ENCODE data around the gene PRR19.
A peak's percentile ranks its signal among the peaks of the same experiment; 100 is the strongest.

PRR19 gene, protein sequence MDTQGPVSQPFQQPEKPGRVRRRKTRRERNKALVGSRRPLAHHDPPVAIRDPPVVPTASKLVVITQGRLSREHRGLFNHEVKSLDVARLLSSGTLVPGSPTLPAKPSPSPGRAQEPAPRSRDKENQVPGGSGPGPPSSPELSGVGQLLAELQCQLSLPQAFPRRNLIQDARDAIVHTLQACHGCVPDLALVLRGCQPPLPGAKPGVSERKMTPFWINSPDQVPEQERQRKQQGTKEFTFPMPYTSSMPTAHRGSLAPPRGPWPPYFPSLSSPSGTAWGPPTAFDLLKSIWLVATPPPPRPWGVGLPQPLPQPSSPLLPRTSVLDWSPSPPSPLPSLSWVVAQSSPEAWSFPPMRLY

DNA sequence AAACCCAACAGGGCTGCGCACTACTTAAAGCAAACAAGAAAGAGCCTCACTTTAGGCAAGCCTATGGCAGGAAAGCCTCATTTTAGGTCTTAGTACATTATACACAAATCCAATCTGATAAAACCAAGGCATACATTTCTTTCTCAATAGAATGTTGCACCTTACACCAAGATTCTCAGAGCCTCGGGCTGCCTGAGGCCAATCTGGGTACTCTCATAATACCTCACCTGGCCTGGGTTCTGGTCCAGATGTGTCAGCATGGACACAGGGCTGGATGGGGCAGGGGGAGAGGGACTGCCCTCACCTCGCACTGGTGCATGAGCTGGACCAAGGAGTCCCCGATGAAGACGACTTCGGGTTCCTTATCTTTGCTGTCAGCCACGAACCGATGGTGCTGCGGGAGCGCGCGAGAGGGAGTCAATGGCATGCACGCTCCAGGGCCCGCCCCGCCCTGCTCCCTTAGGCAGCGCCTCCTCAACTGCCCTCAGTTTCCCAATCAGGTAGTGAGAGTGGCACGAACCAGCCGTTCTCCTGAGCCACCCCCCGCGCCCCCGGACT lies at the start of gene PRR19:
Gene PRR19, plus strand, starts transcription at position 487 of the 558 bp plus-strand sequence. CDS start 7,453 bp downstream, outside the sequence.
- TF ChIP-seq, protein P1, sequence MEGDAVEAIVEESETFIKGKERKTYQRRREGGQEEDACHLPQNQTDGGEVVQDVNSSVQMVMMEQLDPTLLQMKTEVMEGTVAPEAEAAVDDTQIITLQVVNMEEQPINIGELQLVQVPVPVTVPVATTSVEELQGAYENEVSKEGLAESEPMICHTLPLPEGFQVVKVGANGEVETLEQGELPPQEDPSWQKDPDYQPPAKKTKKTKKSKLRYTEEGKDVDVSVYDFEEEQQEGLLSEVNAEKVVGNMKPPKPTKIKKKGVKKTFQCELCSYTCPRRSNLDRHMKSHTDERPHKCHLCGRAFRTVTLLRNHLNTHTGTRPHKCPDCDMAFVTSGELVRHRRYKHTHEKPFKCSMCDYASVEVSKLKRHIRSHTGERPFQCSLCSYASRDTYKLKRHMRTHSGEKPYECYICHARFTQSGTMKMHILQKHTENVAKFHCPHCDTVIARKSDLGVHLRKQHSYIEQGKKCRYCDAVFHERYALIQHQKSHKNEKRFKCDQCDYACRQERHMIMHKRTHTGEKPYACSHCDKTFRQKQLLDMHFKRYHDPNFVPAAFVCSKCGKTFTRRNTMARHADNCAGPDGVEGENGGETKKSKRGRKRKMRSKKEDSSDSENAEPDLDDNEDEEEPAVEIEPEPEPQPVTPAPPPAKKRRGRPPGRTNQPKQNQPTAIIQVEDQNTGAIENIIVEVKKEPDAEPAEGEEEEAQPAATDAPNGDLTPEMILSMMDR (conservative IDR thresholded peaks at IDR 0.05; ENCODE audit: control insufficient read depth, insufficient read depth, low read depth, low read length): no peak
- peak within 1 kb of the TSS; percentile 64 for H3K4me3 ChIP-seq (ENCODE audit: control insufficient read depth, low read depth, low read length)
- no peak for DNase-seq (ENCODE audit: low read depth)

DNA sequence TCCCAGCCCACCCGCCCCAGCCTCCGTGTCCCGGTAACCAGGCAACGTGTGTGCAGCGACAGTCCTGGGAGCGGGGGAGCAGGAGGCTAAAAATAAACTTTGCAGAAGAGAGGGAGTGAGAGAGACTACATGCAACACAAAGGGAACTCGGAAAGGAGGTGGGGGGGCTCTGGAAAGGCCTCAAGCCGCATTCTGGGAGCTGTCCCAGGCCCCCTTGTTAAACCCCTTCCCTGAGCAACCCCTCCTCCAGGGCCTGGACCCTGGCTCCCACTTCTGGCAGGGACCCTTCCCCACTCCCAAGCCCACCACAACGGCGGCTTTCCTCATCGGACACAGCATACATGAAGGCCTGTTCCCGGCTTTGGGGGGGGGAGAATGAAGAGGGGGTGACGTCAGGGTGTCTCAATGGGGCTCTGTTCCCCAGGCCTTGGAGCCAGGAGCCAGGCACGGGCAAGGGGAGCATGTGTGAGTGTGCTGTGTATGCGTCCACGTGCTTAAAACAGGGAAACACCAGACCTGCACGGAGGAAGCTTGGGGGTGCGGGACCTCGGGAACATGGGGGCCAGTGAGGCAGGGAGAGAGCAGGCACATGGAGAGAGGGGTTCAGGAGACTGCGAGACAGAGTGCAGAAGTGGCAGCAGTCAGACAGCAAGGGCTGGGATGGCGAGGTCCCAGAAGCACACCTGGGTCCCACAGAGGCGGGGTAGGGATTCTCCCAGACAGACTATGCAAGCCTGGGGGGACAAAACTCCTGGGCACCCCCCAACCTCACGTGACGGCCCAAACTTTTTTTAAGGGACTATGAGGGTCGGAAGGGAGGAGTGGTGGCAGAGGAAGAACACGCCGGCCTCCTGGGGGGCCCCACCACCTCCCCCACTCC lies 49.3 kb upstream of the PRR19 start:
- DNase-seq (ENCODE audit: low read depth): peak; percentile 71
- TF ChIP-seq, protein P1 (conservative IDR thresholded peaks at IDR 0.05; ENCODE audit: control insufficient read depth, insufficient read depth, low read depth, low read length): no peak
- H3K4me3 ChIP-seq (ENCODE audit: control insufficient read depth, low read depth, low read length): peak overlapping the region; percentile 89

DNA sequence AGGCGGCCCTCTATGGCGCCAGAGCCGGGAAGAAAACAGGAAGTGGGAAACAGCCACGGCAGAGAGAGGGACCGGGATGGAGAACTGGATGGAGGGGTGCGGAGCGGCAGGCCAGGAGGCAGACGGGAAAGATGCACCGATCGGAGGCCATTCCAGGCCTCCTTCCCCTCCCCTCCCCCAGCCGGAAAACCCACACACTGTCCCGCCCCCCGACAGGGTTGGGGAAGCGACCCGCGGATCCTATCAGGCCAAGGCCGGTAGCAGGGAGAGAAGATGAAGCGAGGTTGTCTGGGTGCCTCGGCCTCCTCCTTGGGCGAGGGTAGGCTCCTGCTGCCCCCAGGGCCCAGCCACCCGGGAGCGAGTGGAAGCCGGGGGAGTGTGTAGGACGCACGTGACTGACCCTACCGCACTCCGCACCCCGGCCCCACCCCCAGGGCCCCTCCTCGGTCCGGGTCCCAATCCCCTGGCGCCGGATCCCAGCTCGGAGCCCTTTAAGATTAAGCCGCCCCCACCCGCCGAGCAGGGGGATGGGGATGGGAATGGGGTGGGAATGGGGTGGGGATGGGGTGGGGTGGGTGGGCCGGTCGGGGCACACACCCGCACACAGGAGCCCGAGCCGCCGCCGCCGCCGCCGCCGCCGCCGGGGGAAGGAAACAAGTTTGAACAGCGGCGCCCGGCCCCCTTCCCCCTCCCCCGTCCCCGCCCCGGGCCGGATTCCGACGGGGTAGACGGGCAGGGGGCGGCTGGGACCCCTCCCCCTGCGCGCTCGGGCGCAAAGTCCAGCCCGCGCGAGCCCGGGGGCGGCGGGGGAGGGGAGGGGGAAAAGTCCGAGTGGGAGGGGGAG lies 48.5 kb upstream of the PRR19 start:
- DNase-seq (ENCODE audit: low read depth): peak; percentile 38
- H3K4me3 ChIP-seq (ENCODE audit: control insufficient read depth, low read depth, low read length): peak overlapping the region; percentile 89

DNA sequence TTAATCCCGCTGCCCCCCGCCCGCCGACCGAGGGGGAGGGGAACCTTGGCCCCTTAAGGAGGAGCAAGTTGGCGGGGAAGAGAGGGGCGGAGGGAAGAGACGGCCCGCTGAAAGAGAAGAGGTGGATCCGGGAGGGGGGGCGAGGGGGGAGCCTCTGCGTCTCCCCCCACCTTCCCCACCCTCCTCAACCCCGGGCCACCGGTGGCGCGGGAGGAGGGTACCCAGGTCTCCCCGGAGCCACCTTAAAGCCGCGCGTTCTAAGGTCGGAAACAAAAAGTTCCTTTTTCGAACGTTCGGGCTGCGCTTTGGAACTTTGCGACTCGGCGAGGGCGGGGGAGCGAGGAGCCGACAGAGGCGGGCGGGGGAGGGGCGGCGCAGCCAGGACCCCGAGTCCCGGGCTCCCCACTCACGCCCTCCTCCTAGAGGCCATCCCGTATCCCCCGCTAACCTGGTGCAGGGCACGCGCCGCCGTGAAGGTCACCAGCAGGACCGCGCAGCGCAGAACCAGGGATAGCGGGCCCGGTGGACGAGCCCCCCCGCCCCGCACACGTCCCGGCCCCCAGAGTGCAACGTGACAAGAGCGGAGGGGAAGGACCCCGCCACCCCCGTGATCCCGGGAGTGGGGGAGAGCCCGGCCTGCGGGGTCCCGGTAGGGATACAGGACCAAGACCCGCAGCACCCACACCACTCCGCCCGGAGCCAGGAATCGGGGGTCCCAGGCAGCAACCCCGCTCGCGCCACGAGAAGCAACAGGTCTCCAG lies 47.7 kb upstream of the PRR19 start:
- H3K4me3 ChIP-seq (ENCODE audit: control insufficient read depth, low read depth, low read length): peak overlapping the region; percentile 89
- TF ChIP-seq, protein P1 (conservative IDR thresholded peaks at IDR 0.05; ENCODE audit: control insufficient read depth, insufficient read depth, low read depth, low read length): no peak
- peak; percentile 41 for DNase-seq (ENCODE audit: low read depth)

More for the DNA sequence above, 48.5 kb upstream of the PRR19 start:
- TF ChIP-seq, protein P1 (conservative IDR thresholded peaks at IDR 0.05; ENCODE audit: control insufficient read depth, insufficient read depth, low read depth, low read length): no peak

DNA sequence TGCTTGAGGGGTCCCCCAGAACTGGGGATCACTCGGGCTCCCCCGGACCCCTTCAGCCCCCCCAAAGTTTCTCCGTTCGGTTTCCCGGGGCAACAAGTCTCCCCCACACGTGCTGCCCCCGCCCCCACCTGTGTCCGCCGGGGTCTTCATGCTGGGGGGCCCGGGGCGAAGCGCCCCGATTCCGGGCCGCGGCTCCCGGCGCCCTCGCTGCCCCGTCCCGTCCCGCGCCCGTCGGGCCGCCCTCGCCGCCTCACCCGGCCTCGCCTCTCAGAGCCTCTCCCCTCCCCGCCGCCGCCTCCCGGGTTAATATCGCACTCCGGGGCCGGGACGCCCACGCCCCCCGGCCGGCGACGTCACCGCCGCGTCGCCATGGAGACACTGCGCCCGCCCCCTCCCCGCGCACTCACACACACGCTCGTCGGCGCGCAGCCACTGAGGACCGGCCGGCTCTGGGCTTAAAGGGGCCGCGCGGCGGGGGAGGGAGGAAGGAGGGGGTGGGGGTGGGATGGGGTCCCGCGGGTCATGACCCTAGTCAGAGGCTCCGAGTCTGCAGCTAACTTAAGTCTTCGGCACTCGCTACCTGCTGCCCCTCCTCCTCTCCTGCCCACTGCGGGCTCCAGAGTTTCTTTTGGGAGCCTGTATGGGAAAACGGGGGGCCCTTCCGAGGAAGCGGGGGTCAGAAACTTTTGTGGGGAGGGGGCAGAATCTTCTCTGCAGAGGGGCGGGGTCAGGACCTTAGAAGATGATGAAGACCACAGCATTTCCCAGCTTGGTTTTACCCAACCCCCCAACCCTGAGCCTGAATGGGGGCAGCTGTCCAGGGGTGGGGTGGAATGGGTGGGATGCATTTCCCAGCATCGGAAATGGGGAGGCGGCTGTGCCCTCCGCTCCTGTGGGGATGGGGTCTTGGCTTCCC lies 46.8 kb upstream of the PRR19 start, which contains the start of gene ERF:
Gene ERF, minus strand, starts transcription at position 279 of the 916 bp plus-strand sequence. Its CDS starts 129 bp downstream, at position 150.
- peak; percentile 79 for DNase-seq (ENCODE audit: low read depth)
- peak within 1 kb of the TSS; percentile 89 for H3K4me3 ChIP-seq (ENCODE audit: control insufficient read depth, low read depth, low read length)
- TF ChIP-seq, protein P1 (conservative IDR thresholded peaks at IDR 0.05; ENCODE audit: control insufficient read depth, insufficient read depth, low read depth, low read length): no peak
